Right cardiac atrium (tissue), 5 donors: ENCODE measurements around the gene CDK3. TPM values are rescaled to one million over a fixed set of nuclear protein-coding genes. Genes with fewer than 3 reads are reported as not detected.
"Not testable (repeated sequence)": the region's sequence is repeated elsewhere in the genome, so short reads cannot be mapped to it uniquely, and the experiment has no call there.

Experiments
- ATAC-seq, 2 donors: fragments of 200-7000 bp; cut with Tn5 transposase; one replicate each; pipeline versions ENCODE4 v1.8.0 to v1.9.1; 2020; ENCODE audit warnings: moderate library complexity in 2 of 2, mild to moderate bottlenecking in 1 of 2
- DNase-seq, 3 donors: peaks; one replicate each; pipeline ENCODE4 v3.0.0-alpha.2; 2020
- H3K27ac ChIP-seq: one replicate; pipeline ENCODE4 v1.5.1; 2013; ENCODE audit warnings: mild to moderate bottlenecking, low read length, control low read depth, moderate library complexity
- H3K27me3 ChIP-seq: one replicate; pipeline ENCODE4 v1.6.1; 2013; ENCODE audit not compliant: control insufficient read depth, insufficient read depth
- H3K4me1 ChIP-seq: one replicate; pipeline ENCODE4 v1.6.1; 2013; ENCODE audit warnings: low read length; ENCODE audit not compliant: control insufficient read depth, insufficient read depth
- H3K4me3 ChIP-seq: one replicate; pipeline ENCODE4 v1.5.1; 2013; ENCODE audit warnings: low read length, control low read depth
- H3K9me3 ChIP-seq: one replicate; pipeline ENCODE4 v1.6.1; 2013; ENCODE audit warnings: low read length; ENCODE audit not compliant: control insufficient read depth
- WGBS: extraction: QIAGEN DNeasy Blood & Tissue Kit; methylation state at CpG from one replicate; pipeline ENCODE4 v1.1.7; 2013; 5-methylcytosine and 5-hydroxymethylcytosine counted together
- intact Hi-C, 4 donors: fragments of 100-400 bp; cut with DNase I; formaldehyde crosslinking; loops; one replicate each; pipeline versions ENCODE4 v1.11.0 to v1.14.0; 2022 to 2023
- polyA plus RNA-seq: library from polyadenylated mRNA; stranded (reverse); fragments of 200-250 nt; gene quantifications from one replicate; pipeline ENCODE4 v1.2.3, GENCODE V29; 2013
- total RNA-seq, 4 donors: library from RNA; stranded (reverse); fragmentation: NEBNext Ultra II Directional; extraction: Animal tissue kit (Norgen Biotek cat#: 25700); gene quantifications; one replicate each; pipeline ENCODE4 v1.2.1, GENCODE V29; 2021
- donor health status: healthy with polysubstance abuse.
- donor health status: DM: no; HTN: yes; CAD: no.
- donor health status: DM: no; HTN: no; CAD: no.
- donor health status: DM: no; HTN: yes; CAD: no; lungs with severe emphysema.
- donor health status: DM: yes; HTN: yes; CAD: no.

Gene CDK3
- total and polyA plus RNA-seq, 5 donors: 2.4 to 2.9 (median 2.5) TPM

DNA sequence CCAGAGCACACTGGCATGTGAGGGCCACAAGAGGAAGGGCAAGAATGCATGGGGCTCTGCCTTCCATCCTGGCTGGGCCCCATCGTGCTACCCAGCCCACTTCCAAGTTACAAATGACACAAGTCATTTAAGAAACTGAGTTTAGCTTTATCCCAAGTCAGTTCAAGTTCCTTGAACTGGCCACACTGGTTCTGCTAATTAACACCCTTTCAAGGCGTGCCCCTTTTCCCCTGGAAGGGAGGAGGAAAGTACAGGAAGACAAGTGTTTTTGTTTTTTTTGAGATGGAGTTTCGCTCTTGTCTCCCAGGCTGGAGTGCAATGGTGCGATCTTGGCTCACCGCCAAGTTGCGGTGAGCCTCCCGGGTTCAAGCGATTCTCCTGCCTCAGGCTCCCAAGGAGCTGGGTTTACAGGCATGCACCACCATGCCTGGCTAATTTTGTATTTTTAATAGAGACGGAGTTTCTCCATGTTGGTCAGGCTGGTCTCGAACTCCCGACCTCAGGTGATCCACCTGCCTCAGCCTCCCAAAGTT lies 43.9 kb downstream of the CDK3 start:
- DNase-seq, H3K9me3 ChIP-seq, H3K4me1 ChIP-seq, intact Hi-C loops, H3K27ac ChIP-seq, H3K27me3 ChIP-seq, H3K4me3 ChIP-seq: not testable (repeated sequence)
- ATAC-seq: peak in 1 of 2 donors; percentile 22
- 76% methylated on average over 11 of the region's 11 CpGs for WGBS

DNA sequence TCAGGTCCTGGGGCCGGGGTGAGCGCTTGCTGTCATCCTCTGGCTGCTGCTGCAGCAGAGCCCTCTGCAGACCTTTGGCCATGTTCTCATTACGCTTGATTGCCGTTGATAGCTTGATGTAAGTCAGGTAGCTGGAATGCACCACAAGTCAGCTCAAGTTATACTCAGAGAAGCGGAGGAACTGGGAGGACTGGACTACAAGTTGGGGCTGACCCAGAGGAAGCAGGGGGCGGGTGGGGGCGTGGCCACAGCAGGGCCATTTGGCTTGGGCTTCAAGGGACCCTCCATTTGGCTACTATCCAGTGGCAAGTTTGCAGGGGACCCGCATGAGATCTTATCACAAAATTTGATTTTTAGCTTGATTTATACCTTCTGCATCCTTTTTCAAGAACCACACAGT lies 45.4 kb downstream of the CDK3 start:
- 89% methylated on average over 8 of the region's 8 CpGs for WGBS
- no peaks in the 10 kb centered on the region for H3K4me1 ChIP-seq
- DNase-seq (no peak), ATAC-seq (no peak)
- intact Hi-C loops: no loop called here
- H3K27ac ChIP-seq: no peak overlapping the region
- H3K9me3 ChIP-seq: no peaks in the 10 kb centered on the region
- no peaks in the 10 kb centered on the region for H3K27me3 ChIP-seq
- H3K4me3 ChIP-seq: no peak overlapping the region

DNA sequence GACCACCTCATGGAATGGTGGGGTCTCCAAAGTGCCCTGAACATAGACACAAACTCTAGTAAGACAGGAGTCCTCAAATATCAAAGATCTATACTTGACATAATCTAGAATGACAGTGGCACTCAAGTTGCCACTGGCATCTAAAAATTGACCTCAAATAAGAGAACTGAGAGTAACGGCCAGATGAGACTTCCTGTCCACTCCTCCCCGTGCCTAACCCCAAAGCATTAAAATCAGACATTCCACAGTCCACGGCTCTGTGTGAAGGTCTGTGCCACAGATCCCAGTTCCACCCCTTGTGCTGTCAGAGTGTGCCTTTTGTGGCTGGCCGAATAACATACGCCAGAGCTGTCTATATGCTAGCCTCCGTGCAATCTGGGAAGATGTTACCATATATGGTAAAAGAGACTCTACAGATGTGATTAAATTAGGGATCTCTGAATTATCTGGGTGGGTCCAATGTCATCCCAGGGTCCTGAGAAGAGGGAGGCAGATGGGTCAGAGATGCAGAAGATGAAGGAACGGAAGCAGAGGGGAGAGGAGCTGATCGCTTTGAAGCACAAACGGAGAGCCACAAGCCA lies 47.5 kb downstream of the CDK3 start:
- Histone ChIP-seq H3K27me3 (no peaks in the 10 kb centered on the region), H3K27ac (no peak overlapping the region), H3K9me3 (no peaks in the 10 kb centered on the region), H3K4me1 (no peaks in the 10 kb centered on the region), H3K4me3 (no peak overlapping the region)
- 81% methylated on average over 9 of the region's 9 CpGs for WGBS
- ATAC-seq (no peak), DNase-seq (no peak)
- intact Hi-C loops: no loop called here

DNA sequence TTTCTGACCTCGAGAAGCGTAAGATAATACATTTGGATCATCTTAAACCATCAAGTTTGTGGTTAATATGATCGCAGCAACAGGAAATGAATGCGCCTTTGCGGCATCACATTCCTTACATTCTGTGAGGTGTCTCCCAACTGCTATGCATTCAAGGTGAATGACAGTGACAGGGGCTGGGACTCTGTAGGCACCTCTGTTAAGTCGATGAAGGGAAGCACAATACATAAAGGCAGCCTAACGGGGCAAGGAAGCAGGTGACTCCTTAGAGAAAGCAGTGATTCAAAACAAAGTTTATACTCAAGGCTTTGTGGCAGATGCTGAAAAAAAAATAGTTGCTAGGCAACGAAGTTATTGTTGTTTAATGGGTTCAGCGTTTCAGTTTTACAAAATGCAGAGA lies 48.1 kb downstream of the CDK3 start:
- H3K4me1 ChIP-seq: no peaks in the 10 kb centered on the region
- 80% methylated on average over 9 of the region's 9 CpGs for WGBS
- intact Hi-C loops: no loop called here
- H3K27me3 ChIP-seq: no peaks in the 10 kb centered on the region
- no peak overlapping the region for H3K4me3 ChIP-seq
- H3K9me3 ChIP-seq: no peaks in the 10 kb centered on the region
- ATAC-seq (no peak), DNase-seq (no peak)
- no peak overlapping the region for H3K27ac ChIP-seq

DNA sequence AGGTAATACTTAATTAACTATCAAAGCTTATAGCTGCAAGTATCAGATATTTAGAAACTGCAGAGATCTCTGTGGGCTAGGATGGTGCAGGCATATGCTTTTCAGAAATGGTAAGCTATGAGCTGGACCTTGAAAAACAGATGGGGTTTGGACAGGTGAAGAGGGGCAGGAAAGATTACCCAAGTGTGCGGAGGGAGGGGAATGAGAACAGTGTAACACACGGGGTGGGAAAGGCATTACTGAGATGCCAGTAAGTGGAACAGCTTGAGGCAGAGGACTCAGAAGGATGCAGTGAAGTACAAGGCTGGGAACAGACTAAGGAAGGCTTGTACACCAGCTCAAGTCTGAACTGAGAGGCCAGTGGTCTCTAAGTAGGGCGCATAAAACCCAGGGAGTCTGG lies 48.6 kb downstream of the CDK3 start:
- H3K4me1 ChIP-seq: no peaks in the 10 kb centered on the region
- WGBS: 90% methylated on average over 3 of the region's 3 CpGs
- no peak for DNase-seq
- no peaks in the 10 kb centered on the region for H3K27me3 ChIP-seq
- no peak overlapping the region for H3K4me3 ChIP-seq
- H3K9me3 ChIP-seq: no peaks in the 10 kb centered on the region
- H3K27ac ChIP-seq: no peak overlapping the region
- intact Hi-C loops: no loop called here
- no peak for ATAC-seq

DNA sequence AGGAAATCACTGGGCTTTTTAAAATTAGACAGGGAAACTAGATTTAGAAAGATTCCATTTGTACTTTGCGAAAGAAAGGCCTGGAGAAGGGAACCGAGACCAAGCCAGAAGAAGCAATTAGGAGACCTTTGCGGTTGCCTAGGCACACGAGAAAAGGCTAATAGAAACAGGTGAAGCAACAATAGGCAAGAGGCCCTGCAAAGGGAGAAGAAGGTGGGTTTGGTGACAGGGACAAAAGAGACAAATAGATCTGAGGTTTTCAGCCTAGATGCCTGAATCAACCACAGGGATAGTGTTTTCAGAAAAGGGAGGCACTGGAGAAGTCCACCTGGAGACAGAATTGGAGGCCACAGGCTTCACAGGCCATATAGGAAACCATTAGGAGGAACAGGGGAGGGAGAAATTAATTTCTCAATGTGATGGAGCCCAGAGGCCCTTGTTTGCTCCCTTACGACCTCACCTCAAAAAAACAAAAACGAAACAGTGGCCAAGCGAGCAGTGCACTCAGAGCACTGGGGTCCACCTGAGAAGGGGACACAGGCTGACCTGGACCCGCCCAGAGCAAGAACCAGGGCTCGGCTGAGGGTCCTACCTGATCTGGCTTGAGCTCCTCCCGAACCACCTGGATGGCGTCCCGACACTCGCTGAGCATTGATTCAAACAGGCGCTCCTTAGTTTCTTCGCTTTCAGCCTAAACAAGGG lies 49.3 kb downstream of the CDK3 start:
- Histone ChIP-seq H3K27me3 (no peaks in the 10 kb centered on the region), H3K27ac (no peak overlapping the region), H3K4me1 (no peaks in the 10 kb centered on the region), H3K9me3 (no peaks in the 10 kb centered on the region), H3K4me3 (no peak overlapping the region)
- intact Hi-C loops: no loop called here
- DNase-seq (no peak), ATAC-seq (no peak)
- WGBS: 91% methylated on average over 15 of the region's 15 CpGs

DNA sequence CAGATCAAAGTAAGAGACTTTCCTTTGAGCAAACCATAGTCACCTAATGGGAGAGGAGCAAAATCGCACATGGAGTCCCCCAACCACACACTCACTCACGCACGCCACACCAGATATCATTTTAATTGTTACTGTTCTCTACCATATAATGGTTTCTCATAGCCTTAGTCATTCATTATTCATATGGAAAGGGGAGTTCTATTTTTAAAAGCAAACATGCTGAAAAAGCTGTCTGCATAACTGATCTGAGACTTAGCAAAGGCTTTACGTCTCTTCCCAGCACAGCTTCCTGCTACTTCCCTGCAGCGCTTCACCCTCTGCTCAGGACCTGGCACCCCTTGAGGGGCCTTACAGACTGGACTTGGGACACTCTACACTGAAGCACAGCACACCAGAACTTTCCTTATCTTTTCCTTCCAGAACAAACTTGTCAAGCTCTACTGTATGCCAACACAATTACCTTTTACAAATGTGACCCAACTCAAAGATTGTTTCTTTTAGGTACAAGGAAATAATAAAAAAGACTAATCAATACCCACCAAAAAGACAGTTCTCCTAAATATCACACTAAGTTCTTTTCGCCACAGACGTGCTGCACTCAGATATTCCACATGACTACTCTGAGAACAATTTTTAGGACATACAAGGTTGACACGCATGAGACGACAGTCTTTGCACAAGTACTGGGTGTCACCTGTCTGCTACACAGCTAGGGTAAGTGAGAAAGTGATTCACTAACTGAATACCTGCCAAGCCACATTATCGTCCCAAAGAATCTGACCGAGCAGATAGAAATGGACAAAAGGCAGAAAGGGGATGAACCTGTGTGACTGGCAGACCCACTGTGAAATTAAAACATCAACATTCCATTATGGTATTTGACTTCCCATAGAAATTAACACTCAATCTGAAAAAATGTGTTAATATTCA lies 50.1 kb downstream of the CDK3 start:
- no peak for DNase-seq
- no peaks in the 10 kb centered on the region for H3K9me3 ChIP-seq
- no peak overlapping the region for H3K27ac ChIP-seq
- no peak overlapping the region for H3K4me3 ChIP-seq
- H3K27me3 ChIP-seq: no peaks in the 10 kb centered on the region
- intact Hi-C loops: no loop called here
- ATAC-seq: no peak
- 95% methylated on average over 11 of the region's 11 CpGs for WGBS
- no peaks in the 10 kb centered on the region for H3K4me1 ChIP-seq

DNA sequence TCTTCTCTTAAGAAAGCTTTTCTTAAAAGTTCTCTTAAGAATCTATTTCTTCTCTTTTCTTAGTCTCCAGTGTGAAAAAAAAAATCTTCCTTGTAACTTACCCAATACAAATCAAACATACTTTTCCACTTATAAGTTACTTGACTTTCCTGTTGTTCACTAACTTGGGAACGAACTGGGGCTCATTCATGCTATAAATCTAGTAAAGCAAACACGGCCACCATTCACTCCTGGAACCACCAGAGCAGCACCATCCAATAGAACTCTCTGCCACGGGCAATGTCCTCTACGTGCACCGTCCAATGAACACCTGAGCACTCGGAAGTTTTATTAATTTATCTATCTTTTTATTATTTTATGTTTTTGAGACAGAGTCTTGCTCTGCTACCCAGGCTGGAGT lies 50.9 kb downstream of the CDK3 start:
- H3K27me3 ChIP-seq: no peaks in the 10 kb centered on the region
- H3K27ac ChIP-seq: no peak overlapping the region

DNA sequence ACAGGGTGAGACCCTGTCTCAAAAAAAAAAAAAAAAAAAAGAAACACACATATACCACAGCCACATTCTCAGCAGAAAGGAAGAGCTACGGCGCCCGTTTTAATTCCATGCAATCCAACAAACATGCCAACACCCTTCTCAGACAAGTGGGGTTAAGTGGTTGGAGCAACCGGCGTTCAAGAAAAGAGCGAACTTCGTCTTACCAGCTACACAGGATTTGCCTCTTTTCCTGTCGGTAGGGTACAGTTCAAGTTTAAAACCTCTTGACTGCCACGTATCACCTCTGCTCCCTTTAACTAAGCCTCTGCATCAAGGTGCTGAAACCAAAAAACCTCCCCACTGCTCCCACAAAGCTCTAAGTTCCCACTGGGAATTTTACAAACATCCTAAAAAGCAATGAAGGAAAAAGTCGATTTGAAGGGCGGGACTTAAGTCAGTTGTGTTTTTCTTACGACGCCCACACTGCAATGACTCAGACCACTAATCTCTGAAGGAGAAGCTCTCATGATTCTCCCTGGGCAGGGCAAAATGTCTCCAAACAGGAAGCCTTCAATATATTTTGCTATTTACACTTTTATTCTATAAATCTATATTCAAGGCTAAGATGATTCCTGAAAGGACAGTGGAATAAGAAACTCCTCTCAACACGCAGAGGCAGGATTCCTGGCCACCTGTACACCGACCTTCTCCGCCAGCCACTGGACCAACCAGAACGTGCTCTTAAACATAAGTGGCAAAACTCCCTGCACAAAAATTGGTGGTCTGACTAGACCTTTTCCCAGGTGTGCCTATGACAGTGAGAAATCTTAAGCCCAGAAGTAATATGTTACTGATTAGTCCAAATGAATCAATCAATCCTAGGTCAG lies 52.8 kb downstream of the CDK3 start:
- 65% methylated on average over 17 of the region's 17 CpGs for WGBS
- Histone ChIP-seq H3K27me3 (no peaks in the 10 kb centered on the region), H3K27ac (no peak overlapping the region), H3K9me3 (no peaks in the 10 kb centered on the region), H3K4me1 (no peaks in the 10 kb centered on the region), H3K4me3 (no peak overlapping the region)
- ATAC-seq (peak in 1 of 2 donors; percentile 71), DNase-seq (no peak)
- intact Hi-C loops: no loop called here

More for the DNA sequence above, 50.9 kb downstream of the CDK3 start:
- H3K4me3 ChIP-seq: no peak overlapping the region
- ATAC-seq: no peak
- intact Hi-C loops: no loop called here
- H3K9me3 ChIP-seq: no peaks in the 10 kb centered on the region
- DNase-seq: no peak
- H3K4me1 ChIP-seq: no peaks in the 10 kb centered on the region
- WGBS: 90% methylated on average over 6 of the region's 6 CpGs

DNA sequence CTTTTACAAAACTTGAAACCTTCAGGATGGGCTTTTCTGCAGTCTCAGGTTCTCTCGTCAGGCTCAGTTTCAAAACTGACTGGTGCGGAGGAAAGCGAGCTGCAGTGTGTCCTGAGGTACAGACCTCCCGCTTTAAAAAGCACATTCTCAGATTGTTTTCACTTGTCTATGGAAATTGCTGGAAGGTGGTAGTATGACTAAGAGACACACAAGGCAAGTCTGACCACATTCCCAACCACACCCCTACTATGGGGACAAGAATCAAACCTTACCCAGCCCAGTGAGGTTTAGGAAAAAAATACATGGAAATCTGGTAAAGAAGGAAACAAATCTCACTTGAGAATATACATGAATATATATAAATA lies 53.4 kb downstream of the CDK3 start:
- Histone ChIP-seq H3K9me3 (no peaks in the 10 kb centered on the region), H3K27me3 (no peaks in the 10 kb centered on the region), H3K4me1 (no peaks in the 10 kb centered on the region), H3K27ac (no peak overlapping the region), H3K4me3 (no peak overlapping the region)
- WGBS: 96% methylated on average over 4 of the region's 4 CpGs
- intact Hi-C loops: no loop called here
- DNase-seq: no peak
- peak in 1 of 2 donors; percentile 61 for ATAC-seq
